ENCODE measurements around the gene FAM163B. TPM values are rescaled to one million over a fixed set of nuclear protein-coding genes. Genes with fewer than 3 reads are reported as not detected.

Gene FAM163B
- total RNA-seq, 1 experiment from 2014 or later: 2.0 TPM

DNA sequence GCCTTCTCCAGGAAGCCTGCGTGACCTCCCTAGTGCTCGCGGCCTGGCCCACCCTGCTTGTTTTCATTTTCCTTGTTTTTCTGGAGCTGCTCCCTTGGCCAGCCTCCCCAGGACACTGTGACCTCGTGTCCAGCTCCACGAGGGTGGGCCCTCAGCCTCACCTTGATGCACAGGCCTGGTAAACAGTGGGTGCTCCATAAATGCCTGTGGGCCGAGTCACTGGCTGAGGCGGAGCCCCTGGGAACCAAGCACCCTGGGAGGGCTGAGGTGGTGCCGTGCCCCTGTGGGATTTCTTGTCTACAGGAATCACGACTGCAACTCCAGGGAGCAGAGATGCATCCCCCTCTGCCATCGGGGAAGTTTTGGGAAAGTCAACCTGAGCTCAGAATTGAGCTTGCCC, 17.2 kb downstream of the FAM163B start (continued):
- TF ChIP-seq, protein P1, sequence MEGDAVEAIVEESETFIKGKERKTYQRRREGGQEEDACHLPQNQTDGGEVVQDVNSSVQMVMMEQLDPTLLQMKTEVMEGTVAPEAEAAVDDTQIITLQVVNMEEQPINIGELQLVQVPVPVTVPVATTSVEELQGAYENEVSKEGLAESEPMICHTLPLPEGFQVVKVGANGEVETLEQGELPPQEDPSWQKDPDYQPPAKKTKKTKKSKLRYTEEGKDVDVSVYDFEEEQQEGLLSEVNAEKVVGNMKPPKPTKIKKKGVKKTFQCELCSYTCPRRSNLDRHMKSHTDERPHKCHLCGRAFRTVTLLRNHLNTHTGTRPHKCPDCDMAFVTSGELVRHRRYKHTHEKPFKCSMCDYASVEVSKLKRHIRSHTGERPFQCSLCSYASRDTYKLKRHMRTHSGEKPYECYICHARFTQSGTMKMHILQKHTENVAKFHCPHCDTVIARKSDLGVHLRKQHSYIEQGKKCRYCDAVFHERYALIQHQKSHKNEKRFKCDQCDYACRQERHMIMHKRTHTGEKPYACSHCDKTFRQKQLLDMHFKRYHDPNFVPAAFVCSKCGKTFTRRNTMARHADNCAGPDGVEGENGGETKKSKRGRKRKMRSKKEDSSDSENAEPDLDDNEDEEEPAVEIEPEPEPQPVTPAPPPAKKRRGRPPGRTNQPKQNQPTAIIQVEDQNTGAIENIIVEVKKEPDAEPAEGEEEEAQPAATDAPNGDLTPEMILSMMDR (IDR thresholded peaks at IDR 0.05): no peak
- TF ChIP-seq, protein P2, sequence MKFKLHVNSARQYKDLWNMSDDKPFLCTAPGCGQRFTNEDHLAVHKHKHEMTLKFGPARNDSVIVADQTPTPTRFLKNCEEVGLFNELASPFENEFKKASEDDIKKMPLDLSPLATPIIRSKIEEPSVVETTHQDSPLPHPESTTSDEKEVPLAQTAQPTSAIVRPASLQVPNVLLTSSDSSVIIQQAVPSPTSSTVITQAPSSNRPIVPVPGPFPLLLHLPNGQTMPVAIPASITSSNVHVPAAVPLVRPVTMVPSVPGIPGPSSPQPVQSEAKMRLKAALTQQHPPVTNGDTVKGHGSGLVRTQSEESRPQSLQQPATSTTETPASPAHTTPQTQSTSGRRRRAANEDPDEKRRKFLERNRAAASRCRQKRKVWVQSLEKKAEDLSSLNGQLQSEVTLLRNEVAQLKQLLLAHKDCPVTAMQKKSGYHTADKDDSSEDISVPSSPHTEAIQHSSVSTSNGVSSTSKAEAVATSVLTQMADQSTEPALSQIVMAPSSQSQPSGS (CRISPR knock-in tag; IDR thresholded peaks at IDR 0.05; ENCODE audit: borderline replicate concordance, low read depth): no peak
- no peak for TF ChIP-seq ZNF416 (CRISPR knock-in tag; IDR thresholded peaks at IDR 0.05)

- TF ChIP-seq HMGXB4 (CRISPR knock-in tag; IDR thresholded peaks at IDR 0.05): no peak
- TF ChIP-seq FOXP1 (CRISPR knock-in tag; IDR thresholded peaks at IDR 0.05; ENCODE audit: borderline replicate concordance): no peak
- TF ChIP-seq GABPB1 (CRISPR knock-in tag; IDR thresholded peaks at IDR 0.05): no peak
- TF ChIP-seq IRF2 (CRISPR knock-in tag; IDR thresholded peaks at IDR 0.05; ENCODE audit: borderline replicate concordance, low read depth): no peak
- TF ChIP-seq TEAD4 (CRISPR knock-in tag; IDR thresholded peaks at IDR 0.05): no peak
- TF ChIP-seq GTF2I (CRISPR knock-in tag; conservative IDR thresholded peaks at IDR 0.05): no peak
- TF ChIP-seq ZNF281 (CRISPR knock-in tag; IDR thresholded peaks at IDR 0.05): no peak
- TF ChIP-seq CREM (CRISPR knock-in tag; IDR thresholded peaks at IDR 0.05): no peak
- TF ChIP-seq E2F4 (CRISPR knock-in tag; IDR thresholded peaks at IDR 0.05; ENCODE audit: borderline replicate concordance, low read depth): no peak
- DNase-seq (ENCODE audit: low spot score) (no peak), ATAC-seq (no peak)
- peaks cover 5% of the 10 kb centered on the region for H3K36me3 Mint-ChIP-seq
- no peak overlapping the region for H3K4me3 Mint-ChIP-seq
- H3K4me1 Mint-ChIP-seq: no peaks in the 10 kb centered on the region
- CTCF ChIA-PET: interaction anchor here (0.9 to 2.3 kb wide), 3 partner anchors 14 to 64 kb away, joined by 4 to 7 read pairs (median 7); no protein-coding TSS in a partner anchor
- H3K27me3 Mint-ChIP-seq (ENCODE audit: low read depth): peaks cover 10% of the 10 kb centered on the region; the same call in 1 of the 2 replicates
- no peak overlapping the region for H3K27ac Mint-ChIP-seq
- H3K9me3 Mint-ChIP-seq: peaks cover 13% of the 10 kb centered on the region
- POLR2A ChIA-PET: no interaction called here
Observed at GRCh38 chr9:133591116-133591910, 17.9 kb downstream of the FAM163B start.

Measured in WTC11 (cell line).